PC-9 (cell line): ENCODE data around the gene TAAR9. TPM values are rescaled to one million over a fixed set of nuclear protein-coding genes. Genes with fewer than 3 reads are reported as not detected.
A peak's percentile ranks its signal among the peaks of the same experiment; 100 is the strongest.

ENCODE experiments used
- BruUV-seq: library from RNA; stranded (reverse); fragments of 400-500 nt; replicated peaks from 2 replicates; lab custom pipeline; 2021; lab: Mats Ljungman, UMichigan
- CTCF ChIA-PET: fragments of 300-600 bp; sonication (Branson Sonifier 250); formaldehyde crosslinking; loops from one replicate; lab custom pipeline; 2022; ENCODE audit warnings: antibody characterized with exemption; lab: Charles Lee
- POLR2A ChIA-PET: fragments of 300-600 bp; sonication (Branson Sonifier 250); formaldehyde crosslinking; loops from one replicate; lab custom pipeline; 2022; ENCODE audit warnings: antibody characterized with exemption; ENCODE audit not compliant: unreplicated experiment; lab: Charles Lee
- DNase-seq, 2 experiments: peaks; one replicate each; pipeline versions ENCODE4 v3.0.0 to v3.0.0-alpha.2; 2015 to 2022; ENCODE audit warnings: mixed read lengths in 1 of 2
- H2AFZ ChIP-seq: fragments of 200-600 bp; sonication (generic); 2 replicates; pipeline ENCODE4 v1.8.1; 2017; ENCODE audit warnings: antibody characterized with exemption
- H3F3A ChIP-seq: fragments of 200-600 bp; sonication (generic); 2 replicates; pipeline ENCODE4 v1.8.1; 2017; ENCODE audit warnings: antibody characterized with exemption, mild to moderate bottlenecking, low read depth; ENCODE audit not compliant: insufficient read depth
- H3K27ac ChIP-seq: fragments of 200-600 bp; sonication (generic); 2 replicates; pipeline ENCODE4 v1.6.1; 2016; ENCODE audit warnings: mixed run types
- H3K27me3 ChIP-seq: fragments of 200-600 bp; sonication (generic); 2 replicates; pipeline ENCODE4 v1.6.1; 2016; ENCODE audit warnings: low read depth, mixed run types; ENCODE audit not compliant: insufficient read depth
- H3K36me3 ChIP-seq: fragments of 200-600 bp; sonication (generic); 2 replicates; pipeline ENCODE4 v1.6.1; 2016; ENCODE audit warnings: low read depth, mixed run types
- H3K4me1 ChIP-seq: fragments of 200-600 bp; sonication (generic); replicated peaks from 2 replicates; pipeline ENCODE4 v1.6.1; 2016; ENCODE audit warnings: mixed run types; ENCODE audit not compliant: insufficient read depth
- H3K4me2 ChIP-seq: fragments of 200-600 bp; sonication (generic); 2 replicates; pipeline ENCODE4 v1.6.1; 2017; ENCODE audit warnings: mixed run types
- H3K4me3 ChIP-seq: fragments of 200-600 bp; sonication (generic); 2 replicates; pipeline ENCODE4 v1.6.1; 2016; ENCODE audit warnings: mixed run types
- H3K79me2 ChIP-seq: fragments of 200-600 bp; sonication (generic); 2 replicates; pipeline ENCODE4 v1.6.1; 2017; ENCODE audit warnings: low read depth, mixed run types
- H3K9me2 ChIP-seq: fragments of 200-600 bp; sonication (generic); 2 replicates; pipeline ENCODE4 v1.8.1; 2017; ENCODE audit warnings: mild to moderate bottlenecking; ENCODE audit not compliant: insufficient read depth
- H3K9me3 ChIP-seq: fragments of 200-600 bp; sonication (generic); 2 replicates; pipeline ENCODE4 v1.8.1; 2016; ENCODE audit warnings: low read depth; ENCODE audit not compliant: insufficient read depth
- H4K20me1 ChIP-seq: fragments of 200-600 bp; sonication (generic); 2 replicates; pipeline ENCODE4 v1.8.1; 2017; ENCODE audit not compliant: insufficient read depth
- EZH2 ChIP-seq: fragments of 200-600 bp; sonication (generic); IDR thresholded peaks from 2 replicates; pipeline ENCODE4 v1.8.0; 2017; ENCODE audit warnings: antibody characterized with exemption, low read depth
- intact Hi-C: fragments of 100-400 bp; cut with micrococcal nuclease; formaldehyde crosslinking; loops from one replicate; pipeline ENCODE4 v1.10.0; 2022; ENCODE audit not compliant: unreplicated experiment
- total RNA-seq: library from RNA; stranded (reverse); gene quantifications from 2 replicates; pipeline ENCODE4 v1.2.3, GENCODE V29; 2021
- TF ChIP-seq, protein P1 (sequence below): fragments of 200-600 bp; sonication (generic); conservative IDR thresholded peaks from 2 replicates; pipeline ENCODE4 v1.6.1; 2017; ENCODE audit warnings: mixed run types, antibody characterized with exemption, mild to moderate bottlenecking, moderate library complexity

The TAAR9 gene
- total RNA-seq, 1 experiment from 2014 or later, result not detected

GRCh38 chr6:132570221-132570777 is 32.2 kb downstream of the TAAR9 start, which contains the start of gene TAAR6:
Gene TAAR6 (plus strand): TSS chr6:132570322. CDS start chr6:132570322, 0 bp downstream.
- ChIA-PET POLR2A (no interaction called here), CTCF (no interaction called here)
- intact Hi-C loops, result no loop called here
- Histone ChIP-seq H4K20me1 (no peaks in the 10 kb centered on the region), H3K27me3 (no peaks in the 10 kb centered on the region), H3K79me2 (no peaks in the 10 kb centered on the region), H3K9me3 (peaks cover 4% of the 10 kb centered on the region; the same call in 1 of the 2 replicates), H3F3A (no peaks in the 10 kb centered on the region), H3K4me3 (no peak within 1 kb of the TSS), H3K4me1 (no peaks in the 10 kb centered on the region), H3K4me2 (no peak within 1 kb of the TSS), H2AFZ (peak within 1 kb of the TSS; percentile 48; the same call in 1 of the 2 replicates), H3K9me2 (0 out of 2 replicates have a peak, but pooled peaks cover 5% of the 10 kb centered on the region), H3K36me3 (no peaks in the 10 kb centered on the region), H3K27ac (no peak within 1 kb of the TSS)
- no TSS peak for BruUV-seq
- no peak for DNase-seq
- TF ChIP-seq, protein P1, sequence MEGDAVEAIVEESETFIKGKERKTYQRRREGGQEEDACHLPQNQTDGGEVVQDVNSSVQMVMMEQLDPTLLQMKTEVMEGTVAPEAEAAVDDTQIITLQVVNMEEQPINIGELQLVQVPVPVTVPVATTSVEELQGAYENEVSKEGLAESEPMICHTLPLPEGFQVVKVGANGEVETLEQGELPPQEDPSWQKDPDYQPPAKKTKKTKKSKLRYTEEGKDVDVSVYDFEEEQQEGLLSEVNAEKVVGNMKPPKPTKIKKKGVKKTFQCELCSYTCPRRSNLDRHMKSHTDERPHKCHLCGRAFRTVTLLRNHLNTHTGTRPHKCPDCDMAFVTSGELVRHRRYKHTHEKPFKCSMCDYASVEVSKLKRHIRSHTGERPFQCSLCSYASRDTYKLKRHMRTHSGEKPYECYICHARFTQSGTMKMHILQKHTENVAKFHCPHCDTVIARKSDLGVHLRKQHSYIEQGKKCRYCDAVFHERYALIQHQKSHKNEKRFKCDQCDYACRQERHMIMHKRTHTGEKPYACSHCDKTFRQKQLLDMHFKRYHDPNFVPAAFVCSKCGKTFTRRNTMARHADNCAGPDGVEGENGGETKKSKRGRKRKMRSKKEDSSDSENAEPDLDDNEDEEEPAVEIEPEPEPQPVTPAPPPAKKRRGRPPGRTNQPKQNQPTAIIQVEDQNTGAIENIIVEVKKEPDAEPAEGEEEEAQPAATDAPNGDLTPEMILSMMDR, result no peak
- TF ChIP-seq EZH2, result no peak

DNA sequence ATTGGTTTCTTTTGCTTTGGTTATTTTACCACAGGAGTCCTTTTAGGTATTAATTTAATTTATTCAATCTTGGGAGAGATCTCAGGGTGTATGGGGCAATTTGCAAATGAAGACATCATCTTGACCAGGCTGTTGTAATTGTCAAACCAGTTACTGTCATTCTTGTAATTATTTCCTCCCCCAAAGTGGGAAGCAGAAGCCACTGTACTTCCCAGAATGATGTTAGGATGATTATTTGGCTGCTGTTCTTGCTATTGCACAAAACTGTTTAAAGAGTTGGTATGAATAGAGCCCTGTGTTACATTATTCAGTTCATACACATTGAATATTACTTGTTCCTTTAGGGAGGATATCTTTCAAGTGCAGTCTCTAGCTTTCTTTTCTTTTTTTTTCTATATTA is 33.7 kb downstream of the TAAR9 start:
- H3K4me3 ChIP-seq, result no peak overlapping the region
- ChIA-PET POLR2A (no interaction called here), CTCF (no interaction called here)
- no peaks in the 10 kb centered on the region for H3K27me3 ChIP-seq
- no peak overlapping the region for H3K27ac ChIP-seq
- H3K4me1 ChIP-seq, result no peaks in the 10 kb centered on the region
- intact Hi-C loops, result no loop called here
- BruUV-seq, result no TSS peak
- no peaks in the 10 kb centered on the region for H3F3A ChIP-seq
- 0 out of 2 replicates have a peak, but pooled peaks cover 5% of the 10 kb centered on the region for H3K9me2 ChIP-seq
- no peak for TF ChIP-seq EZH2
- H4K20me1 ChIP-seq, result no peaks in the 10 kb centered on the region
- peaks cover 4% of the 10 kb centered on the region; the same call in 1 of the 2 replicates for H3K9me3 ChIP-seq
- H3K79me2 ChIP-seq, result no peaks in the 10 kb centered on the region
- no peak for DNase-seq
- no peaks in the 10 kb centered on the region for H3K36me3 ChIP-seq
- H2AFZ ChIP-seq, result no peak overlapping the region
- H3K4me2 ChIP-seq, result no peak overlapping the region

GRCh38 chr6:132584698-132585097 is 46.6 kb downstream of the TAAR9 start:
- Histone ChIP-seq H3K9me2 (no peaks in the 10 kb centered on the region), H3K36me3 (no peaks in the 10 kb centered on the region), H3K4me3 (no peak overlapping the region), H2AFZ (no peak overlapping the region), H3K4me2 (no peak overlapping the region), H4K20me1 (no peaks in the 10 kb centered on the region), H3K27me3 (no peaks in the 10 kb centered on the region), H3K4me1 (no peaks in the 10 kb centered on the region), H3K9me3 (no peaks in the 10 kb centered on the region), H3K27ac (no peak overlapping the region), H3K79me2 (no peaks in the 10 kb centered on the region), H3F3A (no peaks in the 10 kb centered on the region)
- intact Hi-C loops, result no loop called here
- ChIA-PET POLR2A (no interaction called here), CTCF (no interaction called here)
- BruUV-seq, result no TSS peak
- TF ChIP-seq EZH2, result no peak
- TF ChIP-seq, protein P1, result no peak
- DNase-seq, result no peak
